Vagina (tissue), 2 donors: ENCODE measurements around the gene CWF19L2. TPM values are rescaled to one million over a fixed set of nuclear protein-coding genes. Genes with fewer than 3 reads are reported as not detected.

Source experiments
- DNase-seq, 2 donors: peaks; one replicate each; pipeline ENCODE4 v3.0.0-alpha.2; 2017; ENCODE audit errors: extremely low spot score in 2 of 2
- H3K27ac ChIP-seq: fragments of 200-600 bp; sonication (generic); one replicate; pipeline ENCODE4 v1.5.1; 2019
- H3K27me3 ChIP-seq: fragments of 200-600 bp; sonication (generic); one replicate; pipeline ENCODE4 v1.5.1; 2019
- H3K36me3 ChIP-seq, 2 donors: fragments of 200-600 bp; sonication (generic); one replicate each; pipeline ENCODE4 v1.5.1; 2017 to 2019
- H3K4me1 ChIP-seq: fragments of 200-600 bp; sonication (generic); one replicate; pipeline ENCODE4 v1.5.1; 2019
- H3K4me3 ChIP-seq, 2 donors: fragments of 200-600 bp; sonication (generic); 1 replicate in 1 of 2; 2 replicates in 1 of 2; pipeline ENCODE4 v1.5.1; 2016 to 2019
- H3K9me3 ChIP-seq: fragments of 200-600 bp; sonication (generic); one replicate; pipeline ENCODE4 v1.5.1; 2019
- POLR2A ChIP-seq, 2 donors: fragments of 450-650 bp; IDR thresholded peaks; one replicate each; pipeline ENCODE4 v1.6.1; 2017; ENCODE audit warnings: antibody characterized with exemption in 2 of 2, mild to moderate bottlenecking in 2 of 2, moderate library complexity in 2 of 2
- POLR2AphosphoS5 ChIP-seq, 2 donors: sonication (generic); formaldehyde crosslinking; IDR thresholded peaks; one replicate each; pipeline ENCODE4 v1.9.0; 2017; ENCODE audit warnings: antibody characterized with exemption in 2 of 2, mild to moderate bottlenecking in 2 of 2, low read depth in 1 of 2; ENCODE audit not compliant: insufficient read depth in 1 of 2
- intact Hi-C: fragments of 100-400 bp; cut with DNase I; formaldehyde crosslinking; loops from one replicate; pipeline ENCODE4 v1.15.1; 2023
- total RNA-seq: library from RNA; depleted of rRNA; stranded (reverse); fragments of >200 nt; gene quantifications from one replicate; pipeline ENCODE4 v1.2.3, GENCODE V29; 2016
- TF ChIP-seq, protein P1 (sequence below), 3 experiments: fragments of 450-650 bp in 2 of 3; fragments of 200-600 bp in 1 of 3; sonication (generic) in 1 of 3; IDR thresholded peaks; one replicate each; pipeline ENCODE4 v1.5.1; 2017 to 2019; ENCODE audit warnings: antibody characterized with exemption in 3 of 3, mild to moderate bottlenecking in 2 of 3, moderate library complexity in 2 of 3

The CWF19L2 gene
- total RNA-seq, 1 donor from 2014 or later = 14.5 TPM

DNA sequence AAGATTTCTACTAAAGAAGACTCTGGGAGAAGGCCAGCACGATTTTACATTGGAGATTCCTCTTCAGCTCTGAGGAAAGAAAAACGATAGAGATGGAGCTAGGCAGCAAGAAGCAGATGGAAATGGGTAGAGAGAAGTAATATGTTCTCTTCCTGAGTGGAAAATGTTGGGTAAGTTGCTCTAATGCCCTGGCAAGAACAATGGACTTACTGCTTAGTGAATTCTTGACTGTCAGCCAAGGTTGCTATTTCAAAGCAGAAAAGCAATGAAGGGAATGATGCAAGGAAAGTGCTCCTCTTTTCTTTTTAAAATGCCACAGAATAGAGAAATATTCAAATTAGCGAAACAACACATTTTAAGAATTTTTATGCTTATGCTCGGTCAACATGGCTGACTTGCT, 38.4 kb upstream of the CWF19L2 start:
- intact Hi-C loops = no loop called here
- no peak for TF ChIP-seq POLR2A (IDR thresholded peaks at IDR 0.05)
- no peak for TF ChIP-seq POLR2AphosphoS5 (IDR thresholded peaks at IDR 0.05; ENCODE audit: insufficient read depth in 1 of 2, low read depth in 1 of 2)
- TF ChIP-seq, protein P1, sequence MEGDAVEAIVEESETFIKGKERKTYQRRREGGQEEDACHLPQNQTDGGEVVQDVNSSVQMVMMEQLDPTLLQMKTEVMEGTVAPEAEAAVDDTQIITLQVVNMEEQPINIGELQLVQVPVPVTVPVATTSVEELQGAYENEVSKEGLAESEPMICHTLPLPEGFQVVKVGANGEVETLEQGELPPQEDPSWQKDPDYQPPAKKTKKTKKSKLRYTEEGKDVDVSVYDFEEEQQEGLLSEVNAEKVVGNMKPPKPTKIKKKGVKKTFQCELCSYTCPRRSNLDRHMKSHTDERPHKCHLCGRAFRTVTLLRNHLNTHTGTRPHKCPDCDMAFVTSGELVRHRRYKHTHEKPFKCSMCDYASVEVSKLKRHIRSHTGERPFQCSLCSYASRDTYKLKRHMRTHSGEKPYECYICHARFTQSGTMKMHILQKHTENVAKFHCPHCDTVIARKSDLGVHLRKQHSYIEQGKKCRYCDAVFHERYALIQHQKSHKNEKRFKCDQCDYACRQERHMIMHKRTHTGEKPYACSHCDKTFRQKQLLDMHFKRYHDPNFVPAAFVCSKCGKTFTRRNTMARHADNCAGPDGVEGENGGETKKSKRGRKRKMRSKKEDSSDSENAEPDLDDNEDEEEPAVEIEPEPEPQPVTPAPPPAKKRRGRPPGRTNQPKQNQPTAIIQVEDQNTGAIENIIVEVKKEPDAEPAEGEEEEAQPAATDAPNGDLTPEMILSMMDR (IDR thresholded peaks at IDR 0.05) = no peak

GRCh38 chr11:107494055-107494454, 36.4 kb upstream of the CWF19L2 start:
- Histone ChIP-seq H3K9me3 (no peaks in the 10 kb centered on the region), H3K4me1 (no peaks in the 10 kb centered on the region), H3K4me3 (no peak overlapping the region), H3K27ac (no peak overlapping the region), H3K27me3 (no peaks in the 10 kb centered on the region), H3K36me3 (no peaks in the 10 kb centered on the region)
- intact Hi-C loops = no loop called here
- TF ChIP-seq POLR2AphosphoS5 (IDR thresholded peaks at IDR 0.05; ENCODE audit: insufficient read depth in 1 of 2, low read depth in 1 of 2) (no peak), POLR2A (IDR thresholded peaks at IDR 0.05) (no peak)
- TF ChIP-seq, protein P1 (IDR thresholded peaks at IDR 0.05) = no peak
- no peak for DNase-seq

More for the DNA sequence above, 38.4 kb upstream of the CWF19L2 start:
- Histone ChIP-seq H3K9me3 (no peaks in the 10 kb centered on the region), H3K27ac (no peak overlapping the region), H3K4me3 (no peak overlapping the region), H3K4me1 (no peaks in the 10 kb centered on the region), H3K36me3 (no peaks in the 10 kb centered on the region), H3K27me3 (no peaks in the 10 kb centered on the region)
- no peak for DNase-seq

DNA sequence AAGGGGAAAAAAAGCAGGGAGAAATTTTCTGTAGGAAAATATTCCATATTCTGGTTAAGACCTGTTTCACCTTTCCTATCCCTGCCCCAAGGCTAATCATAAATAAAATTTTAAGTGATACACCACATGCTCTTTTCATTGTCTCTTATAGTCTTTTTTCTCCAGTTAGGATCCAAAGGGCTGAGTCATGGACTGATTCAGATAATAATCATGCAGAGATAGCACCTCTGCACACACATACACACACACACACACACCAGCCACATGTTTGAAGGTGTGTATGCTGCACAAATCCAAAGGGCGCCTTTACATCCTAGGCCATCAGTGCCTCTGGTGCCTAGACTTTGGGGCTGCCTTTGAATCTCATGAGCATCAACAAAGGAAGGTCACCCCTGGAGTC, 35.5 kb upstream of the CWF19L2 start:
- H3K4me3 ChIP-seq = no peak overlapping the region
- H3K27ac ChIP-seq = no peak overlapping the region
- H3K36me3 ChIP-seq = no peaks in the 10 kb centered on the region
- TF ChIP-seq POLR2A (IDR thresholded peaks at IDR 0.05) (no peak), POLR2AphosphoS5 (IDR thresholded peaks at IDR 0.05; ENCODE audit: insufficient read depth in 1 of 2, low read depth in 1 of 2) (no peak)
- no peaks in the 10 kb centered on the region for H3K27me3 ChIP-seq
- no peaks in the 10 kb centered on the region for H3K9me3 ChIP-seq
- H3K4me1 ChIP-seq = no peaks in the 10 kb centered on the region
- intact Hi-C loops = no loop called here
- no peak for DNase-seq

- Histone ChIP-seq H3K9me3 (no peaks in the 10 kb centered on the region), H3K36me3 (no peaks in the 10 kb centered on the region), H3K4me1 (no peaks in the 10 kb centered on the region), H3K4me3 (no peak overlapping the region), H3K27me3 (no peaks in the 10 kb centered on the region), H3K27ac (no peak overlapping the region)
- intact Hi-C loops = no loop called here
- TF ChIP-seq POLR2A (IDR thresholded peaks at IDR 0.05) = no peak
- TF ChIP-seq POLR2AphosphoS5 (IDR thresholded peaks at IDR 0.05; ENCODE audit: insufficient read depth in 1 of 2, low read depth in 1 of 2) = no peak
- TF ChIP-seq, protein P1 (IDR thresholded peaks at IDR 0.05) = no peak
- no peak for DNase-seq
These were observed 33.2 kb upstream of the CWF19L2 start for GRCh38 chr11:107490836-107491235.

DNA sequence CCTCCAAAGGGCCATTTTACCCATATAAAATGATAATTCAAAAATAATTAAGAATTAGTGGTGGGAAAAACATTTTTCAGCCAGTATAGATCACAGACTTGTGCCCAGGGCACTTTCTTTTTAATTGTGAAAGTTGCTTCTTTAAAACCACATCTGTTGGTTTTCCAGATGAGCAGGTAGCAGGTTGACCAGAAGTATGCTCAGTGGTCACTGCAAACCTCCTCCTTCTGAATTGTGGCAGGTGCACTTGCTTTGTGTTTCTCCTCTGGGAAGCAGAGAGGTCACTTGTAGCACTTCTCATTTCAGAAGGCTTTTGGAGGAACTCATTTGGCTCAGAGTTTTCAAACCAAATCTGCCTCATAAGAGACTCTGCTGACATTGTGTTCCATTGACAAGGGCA, 24.6 kb upstream of the CWF19L2 start:
- TF ChIP-seq POLR2A (IDR thresholded peaks at IDR 0.05) (no peak), POLR2AphosphoS5 (IDR thresholded peaks at IDR 0.05; ENCODE audit: insufficient read depth in 1 of 2, low read depth in 1 of 2) (no peak)
- TF ChIP-seq, protein P1 (IDR thresholded peaks at IDR 0.05) = no peak
- H3K27me3 ChIP-seq = no peaks in the 10 kb centered on the region
- no peak for DNase-seq
- H3K9me3 ChIP-seq = no peaks in the 10 kb centered on the region
- H3K36me3 ChIP-seq = no peaks in the 10 kb centered on the region
- no peaks in the 10 kb centered on the region for H3K4me1 ChIP-seq
- H3K4me3 ChIP-seq = no peak overlapping the region
- intact Hi-C loops = no loop called here
- H3K27ac ChIP-seq = no peak overlapping the region
